Urothelium cell line (cell line): ENCODE data around the gene NUMA1.

ENCODE experiments used
- DNase-seq: peaks from one replicate; pipeline ENCODE4 v3.0.0; 2011; ENCODE audit warnings: low spot score, mixed read lengths
- FAIRE-seq: peaks from 2 replicates; lab custom pipeline; 2011; peaks lifted over from hg19 to GRCh38; lab: Jason Lieb, UNC

The NUMA1 gene

DNA sequence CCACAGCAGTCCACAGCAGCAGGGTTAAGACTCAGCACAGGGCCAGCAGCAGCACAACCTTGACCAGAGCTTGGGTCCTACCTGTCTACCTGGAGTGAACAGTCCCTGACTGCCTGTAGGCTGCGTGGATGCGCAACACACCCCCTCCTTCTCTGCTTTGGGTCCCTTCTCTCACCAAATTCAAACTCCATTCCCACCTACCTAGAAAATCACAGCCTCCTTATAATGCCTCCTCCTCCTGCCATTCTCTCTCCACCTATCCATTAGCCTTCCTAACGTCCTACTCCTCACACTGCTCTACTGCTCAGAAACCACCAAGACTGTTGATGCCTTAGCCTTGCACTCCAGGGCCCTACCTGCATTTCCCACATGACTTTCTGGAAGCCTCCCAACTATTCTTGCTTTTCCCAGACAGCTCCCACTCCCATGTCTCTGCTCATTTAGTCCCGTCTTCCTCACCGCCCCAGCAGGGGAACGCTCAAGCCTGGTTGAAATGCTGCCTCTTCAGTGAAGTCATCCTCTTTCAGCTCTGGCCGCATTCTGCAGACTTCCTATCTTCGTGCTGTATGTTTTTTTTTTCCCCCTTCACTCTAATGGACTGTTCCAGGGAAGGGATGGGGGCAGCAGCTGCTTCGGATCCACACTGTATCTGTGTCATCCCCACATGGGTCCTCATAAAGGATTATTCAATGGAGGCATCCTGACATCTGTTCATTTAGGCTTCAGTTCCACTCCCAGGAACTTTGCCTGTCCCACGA is 78.3 kb downstream of the NUMA1 start:
- no peak for FAIRE-seq
- no peak for DNase-seq

DNA sequence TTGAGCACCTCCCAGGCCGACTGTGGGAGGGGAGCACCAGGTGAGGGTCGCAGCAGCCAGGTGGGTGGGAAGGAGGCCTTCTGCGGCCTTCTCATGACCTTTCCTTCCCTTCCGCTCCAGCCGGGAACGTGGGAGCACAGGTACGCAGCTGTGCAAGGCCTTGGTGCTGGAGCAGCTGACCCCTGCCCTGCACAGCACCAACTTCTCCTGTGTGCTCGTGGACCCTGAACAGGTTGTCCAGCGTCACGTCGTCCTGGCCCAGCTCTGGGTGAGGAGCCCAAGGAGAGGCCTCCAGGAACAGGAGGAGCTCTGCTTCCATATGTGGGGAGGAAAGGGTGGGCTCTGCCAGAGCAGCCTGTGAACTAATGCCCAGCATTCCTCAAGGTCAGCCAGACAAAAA is 79.1 kb downstream of the NUMA1 start:
- FAIRE-seq, result no peak

DNA sequence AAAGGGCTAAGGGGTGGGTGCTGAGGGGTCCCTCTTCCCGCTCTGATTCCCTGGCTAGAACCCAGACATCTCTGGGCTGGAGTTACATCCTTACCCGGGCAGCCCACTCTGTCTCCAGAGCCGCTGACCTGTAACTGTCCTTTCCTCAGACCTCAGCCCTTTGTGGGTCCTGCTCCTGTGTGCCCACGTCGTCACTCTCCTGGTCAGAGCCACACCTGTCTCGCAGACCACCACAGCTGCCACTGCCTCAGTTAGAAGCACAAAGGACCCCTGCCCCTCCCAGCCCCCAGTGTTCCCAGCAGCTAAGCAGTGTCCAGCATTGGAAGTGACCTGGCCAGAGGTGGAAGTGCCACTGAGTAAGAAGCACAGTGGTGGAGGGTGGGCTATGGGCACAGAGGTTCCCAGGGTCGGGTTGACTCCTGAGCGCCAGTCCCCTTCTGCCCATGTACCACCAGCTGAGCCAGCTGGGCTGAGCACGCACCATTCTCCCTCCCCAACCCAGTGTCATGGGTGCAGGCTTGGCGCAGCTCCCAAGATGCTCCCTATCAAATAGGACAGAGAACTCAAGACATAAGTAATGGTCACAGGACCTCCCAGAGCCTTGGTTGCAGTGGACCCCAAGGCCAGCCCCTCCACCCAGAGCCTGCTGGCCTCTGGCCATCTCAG is 80.0 kb downstream of the NUMA1 start:
- DNase-seq (no peak), FAIRE-seq (no peak)

More for the DNA sequence above, 79.1 kb downstream of the NUMA1 start:
- DNase-seq, result no peak

DNA sequence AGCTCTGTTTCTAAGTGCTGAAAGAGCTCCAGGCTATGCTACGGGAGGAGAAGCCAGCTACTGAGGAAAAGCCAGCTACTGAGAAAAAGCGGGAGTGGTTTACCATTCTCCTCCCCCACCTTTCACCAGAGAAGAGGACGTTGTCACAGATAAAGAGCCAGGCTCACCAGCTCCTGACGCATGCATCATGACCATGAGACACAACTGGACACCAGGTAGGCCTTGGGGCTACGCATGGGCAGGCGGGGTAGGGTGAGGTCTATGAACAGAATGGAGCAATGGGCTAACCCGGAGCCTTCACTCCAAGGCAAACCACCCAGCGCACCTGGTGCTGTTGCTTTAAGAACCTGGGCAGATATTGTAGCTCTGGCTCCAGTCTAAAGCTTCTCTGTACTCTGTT is 80.5 kb downstream of the NUMA1 start:
- DNase-seq, result no peak
- no peak for FAIRE-seq

DNA sequence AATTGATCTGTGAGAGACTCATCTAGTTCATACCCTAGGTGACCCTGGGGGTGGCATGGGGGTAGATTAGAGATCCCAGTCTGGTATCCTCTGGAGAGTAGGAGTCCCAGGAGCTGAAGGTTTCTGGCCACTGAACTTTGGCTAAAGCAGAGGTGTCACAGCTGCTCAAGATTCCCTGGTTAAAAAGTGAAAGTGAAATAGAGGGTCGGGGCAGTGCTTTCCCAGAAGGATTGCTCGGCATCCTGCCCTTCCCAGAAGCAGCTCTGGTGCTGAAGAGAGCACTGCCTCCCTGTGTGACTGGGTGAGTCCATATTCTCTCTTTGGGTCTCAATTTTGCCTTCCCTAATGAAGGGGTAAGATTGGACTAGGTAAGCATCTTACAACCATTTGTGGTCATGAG is 81.0 kb downstream of the NUMA1 start:
- DNase-seq (no peak), FAIRE-seq (no peak)

DNA sequence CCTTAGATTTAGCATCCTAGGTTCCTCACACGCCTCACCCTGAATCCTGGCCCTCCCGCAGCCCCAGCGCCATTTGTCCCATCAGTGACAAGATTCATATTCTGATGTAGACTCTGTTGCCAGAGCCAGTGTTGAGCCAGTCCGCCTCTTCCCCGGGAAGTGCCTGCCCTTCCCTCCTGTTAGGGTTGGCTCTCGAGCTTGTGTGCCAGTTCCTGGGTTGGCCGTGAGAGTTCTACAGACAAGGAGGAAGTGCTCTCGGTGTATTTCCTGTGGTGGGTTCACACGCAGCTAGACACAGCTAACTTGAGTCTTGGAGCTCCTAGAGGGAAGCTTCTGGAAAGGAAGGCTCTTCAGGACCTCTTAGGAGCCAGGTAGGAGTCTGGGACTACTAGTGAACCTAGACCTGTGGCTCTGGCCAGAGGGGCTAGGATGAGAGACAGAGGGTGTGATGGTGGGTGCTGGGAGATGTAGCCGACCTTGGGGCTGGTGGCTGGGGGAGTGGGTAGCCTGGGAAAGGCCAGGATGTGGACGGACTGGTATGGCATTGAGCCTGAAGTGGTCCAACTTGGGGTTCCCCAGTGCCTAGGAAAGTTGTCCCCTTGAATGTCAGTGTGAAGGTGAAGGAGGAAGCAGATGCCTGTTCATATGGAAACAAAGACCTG is 81.6 kb downstream of the NUMA1 start, which contains the start of gene IL18BP:
Gene IL18BP (plus strand): TSS at position 261 of the 662 bp plus-strand sequence. CDS start 1,076 bp downstream, outside the sequence.
- DNase-seq (no peak), FAIRE-seq (no peak)

DNA sequence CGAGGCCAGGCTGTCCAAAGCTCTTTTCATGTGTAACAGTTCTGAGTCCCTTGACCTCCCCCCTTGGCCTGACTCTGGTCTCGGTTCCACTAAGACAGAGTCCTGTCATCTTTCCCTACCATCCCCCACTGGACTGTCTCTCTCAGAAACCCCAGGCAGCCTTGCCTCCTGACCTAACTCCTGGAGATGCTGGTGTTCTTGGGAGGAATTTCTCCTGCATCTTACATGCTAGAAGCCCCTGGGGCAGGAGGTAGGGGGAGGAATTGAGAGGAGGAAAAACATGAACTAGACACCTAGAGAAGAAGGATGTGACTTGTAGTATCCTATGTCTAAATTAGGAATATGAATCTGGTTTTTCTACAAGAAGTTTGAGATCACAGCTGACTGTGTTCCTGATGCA is 82.3 kb downstream of the NUMA1 start:
- DNase-seq, result no peak
- no peak for FAIRE-seq

DNA sequence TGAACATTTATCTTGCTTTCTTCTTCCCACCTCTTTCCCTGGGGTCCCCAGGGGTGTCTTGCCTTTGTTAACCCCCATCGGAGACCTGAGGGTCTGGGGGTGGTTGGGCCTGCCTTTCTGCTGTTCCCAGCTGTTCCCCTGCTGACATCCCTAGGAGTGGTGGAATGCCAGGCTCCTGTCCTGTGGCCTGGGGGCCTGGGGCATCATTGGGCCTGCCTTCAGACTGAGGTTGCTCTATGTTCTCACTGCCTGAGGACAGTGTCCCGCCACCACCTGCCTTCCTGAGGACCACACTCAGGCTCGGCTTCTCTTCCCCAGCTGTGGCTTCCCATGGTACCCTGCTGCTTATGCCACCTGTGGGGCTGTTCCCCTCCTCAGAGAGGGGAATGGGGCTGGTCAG is 82.7 kb downstream of the NUMA1 start:
- FAIRE-seq (no peak), DNase-seq (no peak)

DNA sequence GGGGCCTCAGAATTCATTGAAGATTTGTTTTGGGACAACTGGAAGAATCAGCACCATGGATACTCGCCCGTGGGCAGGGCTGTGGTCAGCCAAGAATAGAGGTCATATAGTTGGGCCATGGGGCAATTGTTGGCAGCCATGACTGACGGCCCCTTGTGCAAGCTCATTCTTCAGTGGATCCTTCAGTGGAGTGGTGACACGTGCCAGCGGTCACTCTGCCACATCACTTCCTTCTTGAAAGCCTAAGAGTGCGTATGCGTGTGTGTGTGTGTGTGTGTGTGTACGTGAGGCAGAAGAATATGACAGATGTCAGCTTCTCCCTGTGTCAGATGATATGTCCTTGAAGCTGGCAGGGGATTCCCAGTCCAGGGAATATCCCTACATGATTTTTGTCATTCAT is 83.4 kb downstream of the NUMA1 start:
- no peak for DNase-seq
- no peak for FAIRE-seq

DNA sequence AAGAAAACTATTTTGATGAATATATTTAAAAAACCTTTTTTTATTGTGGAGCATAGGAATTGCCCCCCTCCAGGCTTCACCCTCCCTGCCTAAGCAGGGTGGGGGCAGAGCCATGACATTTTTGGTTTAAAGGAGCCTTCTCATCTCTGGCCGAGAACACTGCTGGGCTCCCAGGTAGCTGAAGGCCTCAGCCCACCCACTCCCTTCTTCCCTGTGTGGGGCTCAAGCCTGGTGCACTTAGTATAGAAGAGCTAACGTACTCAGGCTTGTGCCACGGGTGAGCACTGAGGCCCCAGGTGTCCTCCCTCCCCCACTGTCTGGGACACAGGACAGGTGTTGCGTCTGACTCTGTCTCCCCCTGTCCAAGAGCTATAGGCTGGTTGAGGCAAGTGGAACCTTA is 83.8 kb downstream of the NUMA1 start:
- FAIRE-seq (no peak), DNase-seq (no peak)

DNA sequence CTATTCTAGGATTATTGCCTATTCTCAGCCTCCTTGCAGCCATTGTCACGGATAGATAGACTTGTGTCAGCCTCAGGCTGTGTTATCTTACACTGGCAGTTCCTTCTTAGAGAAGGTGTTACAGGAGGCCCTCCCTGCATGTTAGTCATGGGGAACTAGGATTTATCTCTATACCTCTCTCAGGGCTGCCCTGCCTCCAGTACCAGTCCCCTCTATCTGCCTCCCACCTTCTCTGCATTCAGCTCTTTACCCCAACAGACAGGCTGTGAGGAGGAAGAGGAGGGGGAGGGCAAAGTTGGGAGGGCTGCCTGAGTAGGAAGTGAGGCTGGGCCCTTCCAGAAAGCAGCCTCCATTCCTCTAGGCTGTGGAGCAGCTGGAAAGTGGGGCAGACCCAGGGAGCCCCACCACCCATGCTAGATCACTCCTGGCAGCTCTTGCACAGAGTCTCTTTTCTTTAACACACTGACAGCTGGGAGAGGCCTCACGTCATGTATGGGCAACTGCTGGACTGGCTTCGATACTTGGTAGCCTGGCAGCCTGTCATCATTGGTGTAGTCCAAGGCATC is 84.5 kb downstream of the NUMA1 start:
- FAIRE-seq (no peak), DNase-seq (no peak)

DNA sequence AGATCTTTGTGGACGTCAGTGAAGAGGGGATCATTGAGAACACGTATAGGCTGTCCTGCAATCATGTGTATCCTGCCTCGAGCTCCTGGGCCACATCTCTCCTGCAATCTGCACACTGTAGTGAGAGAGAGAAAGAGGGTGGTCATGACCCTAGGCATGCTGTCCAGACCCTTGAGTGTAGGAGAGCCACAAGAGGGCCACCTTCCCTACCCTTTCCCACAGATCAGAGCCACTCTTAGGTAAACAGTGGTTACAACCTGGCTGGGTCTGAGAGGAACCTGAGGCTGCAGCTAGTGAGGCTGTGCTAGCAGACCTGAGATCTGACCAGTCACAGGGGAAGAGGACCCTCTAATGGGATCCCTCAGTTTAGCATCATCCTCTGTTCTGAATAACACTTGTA is 85.6 kb downstream of the NUMA1 start:
- no peak for DNase-seq

DNA sequence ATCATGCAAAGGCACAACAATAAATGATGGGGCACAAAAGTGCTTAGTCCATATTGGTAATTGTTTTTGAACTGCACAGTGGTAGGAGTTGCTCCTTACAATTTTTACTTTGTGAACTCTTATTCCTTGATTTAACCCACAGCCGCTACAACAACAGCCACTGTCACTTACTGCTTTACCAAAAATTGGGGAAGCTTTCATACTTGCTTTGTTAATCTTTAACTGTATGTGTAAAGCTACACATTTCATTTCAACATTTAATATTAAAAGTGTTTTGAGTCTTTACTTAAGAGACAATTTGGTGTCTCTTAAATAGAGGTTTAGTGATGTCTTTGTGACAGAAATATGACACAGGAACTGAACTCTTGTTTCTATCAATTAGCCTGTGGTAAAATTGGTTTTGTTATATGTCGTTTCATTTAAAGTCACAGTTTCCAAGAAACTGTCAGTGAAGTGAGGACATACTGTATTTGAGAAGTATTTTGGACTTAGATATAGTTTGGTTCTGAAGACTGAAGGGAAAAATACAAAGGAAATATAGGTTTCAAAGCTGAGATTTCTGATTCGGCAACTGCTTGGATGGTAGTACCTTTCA is 88.1 kb downstream of the NUMA1 start:
- FAIRE-seq, result no peak

More for the DNA sequence above, 85.6 kb downstream of the NUMA1 start:
- no peak for FAIRE-seq

DNA sequence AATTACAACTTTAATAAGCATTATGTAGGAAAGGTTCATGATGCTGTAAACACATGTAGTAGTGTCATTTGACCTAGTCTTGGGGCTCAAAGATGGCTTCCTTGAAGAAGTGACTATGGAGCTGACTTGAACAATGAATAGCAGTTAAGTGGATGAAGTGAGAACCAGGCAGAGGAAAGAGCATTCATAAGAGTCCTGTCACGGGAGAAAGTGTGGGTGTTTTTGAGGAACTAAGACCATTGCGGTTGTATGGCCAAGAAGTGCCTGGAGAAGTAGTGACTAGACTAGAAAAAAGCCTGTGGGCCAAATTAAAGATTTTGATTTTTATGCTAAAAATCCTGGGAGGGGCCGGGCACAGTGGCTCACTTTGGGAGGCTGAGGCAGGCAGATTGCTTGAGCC is 88.8 kb downstream of the NUMA1 start:
- no peak for DNase-seq
- no peak for FAIRE-seq

More for the DNA sequence above, 88.1 kb downstream of the NUMA1 start:
- DNase-seq, result no peak

DNA sequence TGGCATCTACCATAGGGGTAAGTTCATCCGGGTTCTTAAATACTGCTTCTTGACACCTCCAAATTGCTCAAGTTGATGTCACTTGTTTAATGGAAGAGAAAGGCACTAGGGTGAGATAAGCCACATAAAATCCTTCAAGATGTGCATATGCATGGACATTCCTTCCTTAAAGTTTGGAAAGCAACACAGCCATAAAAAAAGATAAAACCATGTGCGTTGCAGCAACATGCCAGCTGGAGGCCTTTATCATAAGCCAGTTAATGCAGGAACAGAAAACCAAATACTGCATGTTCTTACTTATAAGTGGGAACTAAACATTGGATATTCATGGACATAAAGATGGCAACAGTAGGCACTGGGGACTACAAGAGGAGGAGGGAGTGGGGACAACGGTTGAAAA is 89.6 kb downstream of the NUMA1 start:
- no peak for FAIRE-seq
- DNase-seq, result no peak

DNA sequence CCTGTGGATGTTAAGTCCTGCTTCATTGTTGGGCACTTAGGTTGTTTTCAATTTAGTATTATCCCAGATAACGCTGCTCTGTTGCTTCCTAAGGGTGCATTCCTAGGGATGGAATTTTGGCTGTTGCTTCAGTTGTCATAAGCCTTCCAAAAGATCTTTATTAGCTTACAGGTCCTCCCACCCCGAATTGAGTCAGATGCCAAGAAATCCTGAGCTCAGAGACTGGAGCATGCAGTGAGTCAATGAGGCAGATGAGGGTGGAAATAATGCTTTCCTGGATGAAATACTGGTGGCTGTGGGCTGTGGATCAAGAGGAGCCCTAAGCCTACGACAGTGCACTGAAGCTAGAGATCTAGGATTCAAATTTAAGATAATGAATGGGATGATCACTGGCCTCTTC is 92.3 kb downstream of the NUMA1 start:
- FAIRE-seq, result no peak
- DNase-seq, result no peak

DNA sequence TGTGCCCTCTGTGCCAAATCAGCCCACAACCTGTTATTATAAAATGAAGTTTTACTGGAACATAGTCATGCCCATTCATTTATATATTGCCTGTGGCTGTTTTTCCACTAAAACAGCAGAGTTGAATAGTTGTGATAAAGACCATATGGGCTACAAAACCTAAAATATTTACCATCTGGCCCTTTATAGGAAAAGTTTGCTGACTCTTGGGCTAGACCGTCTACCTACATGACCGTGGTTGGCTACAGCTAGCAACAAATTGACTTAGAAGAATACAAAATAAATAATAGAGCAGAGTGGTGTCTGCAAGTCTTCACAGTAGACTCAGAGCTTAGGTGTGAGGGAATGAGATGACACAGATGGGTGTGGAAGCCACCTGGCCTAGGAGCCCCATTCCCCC is 92.8 kb downstream of the NUMA1 start:
- DNase-seq (no peak), FAIRE-seq (no peak)

DNA sequence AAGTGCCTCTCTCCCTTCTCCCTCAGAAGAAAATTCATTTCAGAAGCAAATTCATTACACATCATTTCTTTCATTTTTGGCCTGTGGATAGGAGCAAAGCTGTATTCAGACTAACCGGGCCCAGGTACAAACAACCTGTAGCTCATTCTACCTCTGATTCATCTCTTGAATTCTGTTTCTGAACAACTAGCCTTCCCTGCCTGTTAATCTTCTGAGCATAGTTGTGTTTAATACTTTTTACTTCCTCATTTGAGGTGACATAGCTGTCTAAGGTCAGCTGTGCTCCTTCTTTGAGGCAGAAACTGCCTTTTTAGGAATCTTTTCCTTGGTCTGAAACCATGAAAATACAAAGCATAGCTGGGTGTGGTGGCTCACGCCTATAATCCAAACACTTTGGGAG is 94.2 kb downstream of the NUMA1 start:
- DNase-seq (no peak), FAIRE-seq (no peak)

DNA sequence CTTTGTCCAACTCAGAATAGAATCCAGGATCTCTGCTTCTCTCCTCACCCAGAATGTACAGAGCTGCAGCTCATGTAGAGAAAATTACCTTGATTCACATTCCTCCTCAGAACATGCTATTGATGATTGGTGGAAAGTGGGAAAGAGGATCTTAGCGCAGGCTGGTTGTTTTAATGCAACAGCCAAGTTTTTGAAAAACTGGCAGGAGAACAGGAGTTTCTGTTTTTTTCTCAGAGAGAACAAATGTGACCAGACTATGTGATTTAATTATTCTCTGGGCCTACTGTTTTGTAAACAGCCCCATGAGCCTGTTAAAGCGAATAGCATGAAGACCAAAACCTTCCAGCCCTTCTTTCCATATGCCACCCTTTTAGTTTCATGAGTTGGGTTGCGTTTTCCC is 100.7 kb downstream of the NUMA1 start:
- FAIRE-seq, result no peak

DNA sequence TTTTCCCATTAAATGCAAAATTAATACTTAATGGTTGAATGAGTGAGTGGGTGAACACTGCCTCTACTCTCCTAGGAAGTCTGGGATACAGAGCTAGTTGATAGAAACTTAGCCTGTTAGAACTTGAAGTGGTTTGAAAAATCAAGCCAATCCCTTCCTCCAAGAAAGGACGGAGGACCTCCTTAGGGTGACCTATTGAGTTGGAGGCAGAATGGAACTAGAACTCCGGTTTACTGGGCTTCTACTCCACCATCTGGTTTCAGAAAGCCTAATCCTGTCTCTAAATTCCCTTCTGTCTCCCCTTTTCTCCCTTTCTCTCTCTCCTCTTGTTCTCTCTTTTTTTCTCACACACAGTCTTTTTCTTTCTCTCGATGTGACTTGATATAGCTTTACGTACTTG is 101.2 kb downstream of the NUMA1 start:
- no peak for FAIRE-seq

More for the DNA sequence above, 100.7 kb downstream of the NUMA1 start:
- DNase-seq, result no peak

DNA sequence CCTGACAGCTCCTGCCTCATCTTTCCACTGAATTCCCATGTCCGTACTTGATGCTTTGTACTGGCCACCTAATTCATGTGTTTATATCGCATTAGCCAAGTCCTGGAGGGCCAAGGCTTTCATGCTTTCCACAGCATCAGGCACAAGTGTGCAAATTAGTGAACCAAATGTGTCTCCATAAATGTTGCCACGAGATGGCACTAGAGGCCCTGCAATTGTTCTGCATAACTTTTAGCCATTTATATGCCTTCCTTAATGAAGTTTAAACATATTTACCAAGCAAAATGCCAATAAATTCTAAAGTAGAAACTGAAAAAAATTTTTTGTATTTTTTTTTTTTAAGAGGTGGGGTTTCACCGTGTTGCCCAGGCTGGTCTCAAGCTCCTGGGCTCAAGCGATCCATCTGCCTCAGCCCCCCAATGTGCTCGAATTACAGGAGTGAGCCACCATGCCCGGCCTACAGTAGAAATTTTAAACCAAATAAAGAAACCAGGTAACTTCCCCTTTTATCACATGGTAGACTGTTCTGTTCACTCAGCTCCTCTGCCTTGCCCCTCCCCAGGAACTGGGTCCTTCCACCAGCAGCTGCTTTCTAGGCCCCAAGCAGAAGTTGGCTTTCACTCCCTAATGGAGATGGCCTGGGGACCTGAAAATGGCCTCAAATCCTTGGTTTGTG is 102.5 kb downstream of the NUMA1 start:
- DNase-seq (peak; percentile 57), FAIRE-seq (no peak)

More for the DNA sequence above, 101.2 kb downstream of the NUMA1 start:
- no peak for DNase-seq
